Esophagus squamous epithelium (tissue), 4 donors: Measurements from ENCODE around the gene CPNE4.

Source experiments
- CTCF ChIP-seq, 6 experiments: fragments of 450-650 bp in 4 of 6; fragments of 200-600 bp in 2 of 6; sonication (generic) in 2 of 6; IDR thresholded peaks; one replicate each; pipeline ENCODE4 v1.5.1; 2016 to 2019; ENCODE audit warnings: antibody characterized with exemption in 6 of 6, mild to moderate bottlenecking in 4 of 6, moderate library complexity in 4 of 6
- POLR2A ChIP-seq, 4 donors: fragments of 450-650 bp; IDR thresholded peaks; one replicate each; pipeline ENCODE4 v1.6.1; 2017; ENCODE audit warnings: antibody characterized with exemption in 4 of 4, mild to moderate bottlenecking in 4 of 4, moderate library complexity in 3 of 4

DNA sequence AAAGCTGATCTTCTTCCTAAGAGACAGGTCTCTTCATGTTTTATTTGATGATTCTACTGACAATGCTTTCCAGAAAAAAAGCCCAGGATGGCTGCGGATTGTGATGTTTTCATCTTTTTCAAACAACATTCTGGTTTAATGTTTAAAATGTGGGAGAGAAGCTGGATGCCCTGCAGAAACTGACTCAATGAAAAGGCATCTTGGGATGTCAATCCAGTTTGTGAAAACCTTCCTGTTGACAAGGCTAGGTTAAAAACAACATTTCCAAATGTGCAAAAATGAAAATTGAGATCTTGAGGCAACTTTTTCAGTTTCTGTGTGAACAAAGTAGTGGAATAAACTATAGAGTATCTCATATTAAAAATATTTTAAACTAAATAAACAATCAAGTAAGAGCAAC lies 376.0 kb downstream of the CPNE4 start:
- TF ChIP-seq CTCF (IDR thresholded peaks at IDR 0.05) = no peak
- no peak for TF ChIP-seq POLR2A (IDR thresholded peaks at IDR 0.05)
